ENCODE results near the gene EPHA3.

- no peak for TF ChIP-seq POLR2A (IDR thresholded peaks at IDR 0.05)
- TF ChIP-seq CTCF (IDR thresholded peaks at IDR 0.05): no peak
- no peak for TF ChIP-seq POLR2AphosphoS5 (IDR thresholded peaks at IDR 0.05)
Observed at GRCh38 chr3:89165636-89166263, 58.3 kb downstream of the EPHA3 start.
